Bronchus fibroblast of lung (primary cell): Measurements from ENCODE around the gene CD19. TPM values are rescaled to one million over a fixed set of nuclear protein-coding genes. Genes with fewer than 3 reads are reported as not detected.

Experiments
- total RNA-seq: library from RNA; depleted of rRNA; stranded (reverse); fragments of >200 nt; gene quantifications from 2 replicates; pipeline ENCODE4 v1.2.3, GENCODE V29; 2015

The CD19 gene
- not detected in 2 replicates for total RNA-seq

DNA sequence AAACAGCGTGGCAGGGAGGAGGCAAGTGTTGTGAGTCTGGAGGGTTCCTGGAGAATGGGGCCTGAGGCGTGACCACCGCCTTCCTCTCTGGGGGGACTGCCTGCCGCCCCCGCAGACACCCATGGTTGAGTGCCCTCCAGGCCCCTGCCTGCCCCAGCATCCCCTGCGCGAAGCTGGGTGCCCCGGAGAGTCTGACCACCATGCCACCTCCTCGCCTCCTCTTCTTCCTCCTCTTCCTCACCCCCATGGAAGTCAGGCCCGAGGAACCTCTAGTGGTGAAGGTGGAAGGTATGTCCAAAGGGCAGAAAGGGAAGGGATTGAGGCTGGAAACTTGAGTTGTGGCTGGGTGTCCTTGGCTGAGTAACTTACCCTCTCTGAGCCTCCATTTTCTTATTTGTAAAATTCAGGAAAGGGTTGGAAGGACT is at the start of gene CD19:
CD19 (plus strand) TSS at position 171 of the 425 bp plus-strand sequence; CDS start at position 201, 30 bp downstream.

DNA sequence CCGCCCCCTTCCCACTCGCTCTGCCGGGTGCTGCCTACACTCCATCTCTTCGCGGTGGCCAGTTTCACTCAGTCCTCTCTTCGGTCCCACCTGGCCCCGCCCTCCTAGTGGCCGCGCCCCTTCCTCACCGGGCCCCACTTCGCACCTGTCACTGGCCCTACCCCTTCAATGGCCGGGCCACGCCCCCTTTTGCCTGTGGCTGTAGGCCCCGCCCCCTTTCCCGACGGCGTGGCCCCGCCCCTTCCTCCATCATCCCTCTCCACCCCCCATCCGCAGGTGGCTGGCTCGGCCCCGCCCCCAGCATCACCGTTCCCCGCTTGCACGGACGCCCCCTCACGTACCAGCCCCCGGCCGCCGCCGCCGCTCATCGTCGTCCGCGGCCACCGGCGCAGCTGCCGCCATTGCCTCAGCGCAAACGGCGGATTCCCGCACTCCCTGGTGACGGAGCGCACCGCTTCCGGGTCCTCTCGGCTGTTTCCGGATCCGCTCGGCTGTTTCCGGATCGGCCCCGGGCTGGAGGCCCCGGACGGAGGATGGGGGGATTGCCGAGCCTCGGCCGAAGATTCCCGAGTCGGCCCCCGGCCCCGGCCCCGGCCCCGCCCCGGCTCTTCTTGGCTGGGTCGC is 6.9 kb upstream of the CD19 start, which contains the start of gene RABEP2:
RABEP2 (minus strand) TSS at position 477 of the 624 bp plus-strand sequence; CDS start at position 402, 75 bp downstream.

DNA sequence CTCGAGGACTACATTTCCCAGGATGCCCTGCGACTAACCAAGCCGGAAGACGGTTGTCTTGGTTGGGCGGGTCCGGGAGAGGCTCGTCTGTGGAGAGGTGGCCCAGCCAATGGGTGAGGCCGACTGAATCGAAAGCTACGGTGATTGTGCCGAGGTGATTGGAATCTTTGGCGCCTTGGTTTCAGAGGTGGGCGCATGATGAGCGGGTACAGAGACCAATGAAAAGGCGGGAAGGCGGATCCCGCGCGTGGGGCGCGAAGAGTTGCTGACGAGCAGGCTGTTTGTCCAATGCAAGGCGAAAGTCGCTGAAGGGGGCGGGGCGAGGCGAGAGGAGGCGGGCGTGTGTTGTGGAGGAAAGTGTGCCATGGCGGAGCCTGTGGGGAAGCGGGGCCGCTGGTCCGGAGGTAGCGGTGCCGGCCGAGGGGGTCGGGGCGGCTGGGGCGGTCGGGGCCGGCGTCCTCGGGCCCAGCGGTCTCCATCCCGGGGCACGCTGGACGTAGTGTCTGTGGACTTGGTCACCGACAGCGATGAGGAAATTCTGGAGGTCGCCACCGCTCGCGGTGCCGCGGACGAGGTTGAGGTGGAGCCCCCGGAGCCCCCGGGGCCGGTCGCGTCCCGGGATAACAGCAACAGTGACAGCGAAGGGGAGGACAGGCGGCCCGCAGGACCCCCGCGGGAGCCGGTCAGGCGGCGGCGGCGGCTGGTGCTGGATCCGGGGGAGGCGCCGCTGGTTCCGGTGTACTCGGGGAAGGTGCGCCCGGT is 19.1 kb downstream of the CD19 start, which contains the start of gene NFATC2IP:
NFATC2IP (plus strand) TSS at position 290 of the 762 bp plus-strand sequence; CDS start at position 365, 75 bp downstream.

DNA sequence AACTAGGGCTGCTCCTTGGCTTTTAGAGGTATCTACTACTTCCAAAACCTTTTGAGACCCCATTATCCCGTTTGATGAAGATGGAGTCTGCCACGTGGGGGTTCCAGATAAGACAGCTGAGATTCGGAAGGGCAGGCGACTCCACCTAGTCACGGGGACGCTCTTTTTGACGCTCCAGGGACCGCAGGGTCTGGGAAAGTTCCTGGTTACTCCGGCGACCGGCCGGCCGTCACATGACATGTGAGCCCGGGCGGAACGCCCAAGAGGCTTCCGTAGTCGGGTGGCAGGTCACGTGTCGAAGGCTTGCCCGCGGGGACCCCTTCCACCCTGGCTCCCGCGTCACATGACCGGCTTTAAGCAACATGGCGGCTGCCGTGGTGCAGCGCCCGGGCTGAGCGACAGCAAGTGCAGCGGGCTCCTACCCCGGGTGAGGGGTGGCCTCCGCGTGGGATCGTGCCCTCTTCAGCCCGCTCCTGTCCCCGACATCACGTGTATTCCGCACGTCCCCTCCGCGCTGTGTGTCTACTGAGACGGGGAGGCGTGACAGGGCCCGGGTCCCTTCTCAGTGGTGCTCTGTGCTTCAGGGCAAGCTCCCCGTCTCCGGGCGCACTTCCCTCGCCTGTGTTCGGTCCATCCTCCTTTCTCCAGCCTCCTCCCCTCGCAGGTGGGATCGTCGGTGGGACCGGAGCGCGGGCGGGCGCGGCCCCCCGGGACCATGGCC is 42.8 kb downstream of the CD19 start, which contains the start of gene SPNS1:
SPNS1 (plus strand) TSS at position 342 of the 721 bp plus-strand sequence; CDS start at position 716, 374 bp downstream.

DNA sequence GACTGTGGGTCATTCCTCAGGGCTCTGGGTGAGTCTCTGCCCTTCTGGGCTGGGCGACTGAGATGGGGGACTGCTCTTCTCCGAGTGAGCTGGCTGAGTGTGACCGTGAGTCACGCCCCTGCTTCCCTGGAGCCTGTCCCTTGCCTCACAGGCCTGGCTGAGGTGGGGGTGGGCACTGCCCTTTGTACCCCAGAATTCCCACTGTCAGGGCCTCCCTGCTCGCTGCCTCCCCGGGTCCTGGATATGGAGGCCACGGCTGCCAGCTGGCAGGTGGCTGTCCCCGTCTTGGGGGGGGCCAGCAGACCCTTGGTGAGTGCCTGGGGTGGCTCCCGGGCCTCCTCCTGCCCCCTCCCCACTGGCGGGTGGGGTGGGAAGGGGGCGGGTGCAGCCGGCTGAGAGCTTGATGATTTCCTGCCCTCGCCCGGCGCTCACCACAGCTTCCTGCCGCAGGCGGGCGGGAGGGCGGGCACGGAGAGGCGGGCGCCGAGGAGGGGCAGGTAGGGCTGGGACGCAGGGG is 52.9 kb downstream of the CD19 start, which contains the start of gene LAT:
LAT (plus strand) TSS at position 434 of the 517 bp plus-strand sequence. CDS start 366 bp downstream, outside the sequence.

Other genes with a start within 250 kb of the CD19 start
- gene EIF3C, start 220.5 kb upstream of the CD19 start, total RNA-seq = 254 and 358 TPM in 2 replicates
- gene NPIPB9, start 180.2 kb upstream of the CD19 start, total RNA-seq = not detected in 2 replicates
- 61.0 and 64.8 TPM in 2 replicates for gene ATXN2L, start 109.0 kb upstream of the CD19 start, total RNA-seq
- 198 and 209 TPM in 2 replicates for gene TUFM, start 85.6 kb upstream of the CD19 start, total RNA-seq
- 26.4 and 30.8 TPM in 2 replicates for gene SH2B1, start 68.1 kb upstream of the CD19 start, total RNA-seq
- gene ATP2A1, start 53.5 kb upstream of the CD19 start, total RNA-seq = 0.15 and 0.17 TPM in 2 replicates
- 26.9 and 35.2 TPM in 2 replicates for gene RABEP2, start 6.7 kb upstream of the CD19 start, total RNA-seq
- 13.4 and 14.0 TPM in 2 replicates for gene NFATC2IP, start 19.0 kb downstream of the CD19 start, total RNA-seq
- 36.9 and 37.3 TPM in 2 replicates for gene SPNS1, start 42.8 kb downstream of the CD19 start, total RNA-seq
- gene LAT, start 53.1 kb downstream of the CD19 start, total RNA-seq = 1.2 and 1.8 TPM in 2 replicates